A549 (cell line): Measurements from ENCODE around the gene HHATL. TPM values are rescaled to one million over a fixed set of nuclear protein-coding genes. Genes with fewer than 3 reads are reported as not detected.

Source experiments
- ATAC-seq, 2 experiments: fragments of 200-7000 bp in 1 of 2; fragments of >200 bp in 1 of 2; cut with Nextera tagmentation in 1 of 2; cut with Tn5 transposase in 1 of 2; 3 replicates each; pipeline versions ENCODE4 v1.8.0 to v1.9.1; 2018 to 2020; ENCODE audit warnings: mild to moderate bottlenecking in 1 of 2, moderate library complexity in 1 of 2
- CTCF ChIA-PET: fragments of 300-600 bp; sonication (Branson Sonifier 250); formaldehyde crosslinking; extraction: SDS; loops from one replicate; lab custom pipeline; 2021; ENCODE audit warnings: antibody characterized with exemption, inconsistent platforms; lab: Yijun Ruan, JAX
- POLR2A ChIA-PET: fragments of 350-600 bp; formaldehyde crosslinking; extraction: SDS; loops from one replicate; lab custom pipeline; 2021; ENCODE audit warnings: antibody characterized with exemption, inconsistent platforms; lab: Yijun Ruan, JAX
- DNase-seq, 2 experiments: peaks; one replicate each; pipeline versions ENCODE4 v3.0.0 to v3.0.0-alpha.2; 2011 to 2016; ENCODE audit warnings: low read depth in 1 of 2, low spot score in 1 of 2
- FAIRE-seq: peaks from 2 replicates; lab custom pipeline; 2011; peaks lifted over from hg19 to GRCh38; lab: Jason Lieb, UNC
- H3K27ac ChIP-seq, 2 experiments: fragments of >200 bp; sonication (Bioruptor Twin); formaldehyde crosslinking; 3 replicates each; pipeline ENCODE4 v1.5.1; 2016 to 2017
- H3K4me1 ChIP-seq: fragments of >200 bp; sonication (Bioruptor Twin); formaldehyde crosslinking; 3 replicates; pipeline ENCODE4 v1.6.1; 2016
- H3K4me2 ChIP-seq: fragments of >200 bp; sonication (Bioruptor Twin); formaldehyde crosslinking; 3 replicates; pipeline ENCODE4 v1.6.1; 2016
- H3K4me3 ChIP-seq: fragments of >200 bp; sonication (Bioruptor Twin); formaldehyde crosslinking; 3 replicates; pipeline ENCODE4 v1.5.1; 2016
- H3K9me3 ChIP-seq: fragments of >200 bp; sonication (Bioruptor Twin); formaldehyde crosslinking; 3 replicates; pipeline ENCODE4 v1.6.1; 2016
- ATOH8 ChIP-seq: fragments of 250-450 bp; sonication (Bioruptor Pico); IDR thresholded peaks from 2 replicates; pipeline ENCODE4 v1.5.0; 2020; ENCODE audit warnings: low read depth, mild to moderate bottlenecking, moderate library complexity
- BCL3 ChIP-seq: fragments of >200 bp; sonication (Bioruptor Twin); formaldehyde crosslinking; IDR thresholded peaks from 3 replicates; pipeline ENCODE4 v1.6.1; 2016
- CBX8 ChIP-seq: fragments of 200-600 bp; sonication (generic); IDR thresholded peaks from 2 replicates; pipeline ENCODE4 v1.6.1; 2016
- EP300 ChIP-seq, 2 experiments: fragments of >200 bp; sonication (Bioruptor Twin); formaldehyde crosslinking; IDR thresholded peaks; 2 replicates in 1 of 2; 3 replicates in 1 of 2; pipeline ENCODE4 v1.6.1; 2016 to 2017
- ESRRA ChIP-seq: fragments of 150-350 bp; IDR thresholded peaks from 2 replicates; pipeline ENCODE4 v1.6.1; 2014; ENCODE audit warnings: mild to moderate bottlenecking, low read length, borderline replicate concordance
- HEYL ChIP-seq: fragments of 250-450 bp; sonication (Bioruptor Pico); IDR thresholded peaks from 2 replicates; pipeline ENCODE4 v1.8.0; 2021; ENCODE audit warnings: mild to moderate bottlenecking, moderate library complexity
- HMGXB4 ChIP-seq: fragments of 250-450 bp; sonication (Bioruptor Pico); IDR thresholded peaks from 2 replicates; pipeline ENCODE4 v1.5.0; 2021; ENCODE audit warnings: mild to moderate bottlenecking, moderate library complexity, borderline replicate concordance
- HOXA7 ChIP-seq: fragments of 250-450 bp; sonication (Bioruptor Pico); IDR thresholded peaks from 2 replicates; pipeline ENCODE4 v1.5.0; 2020; ENCODE audit warnings: mild to moderate bottlenecking, moderate library complexity
- HOXB13 ChIP-seq: fragments of 250-450 bp; sonication (Bioruptor Pico); IDR thresholded peaks from 2 replicates; pipeline ENCODE4 v1.5.0; 2020; ENCODE audit warnings: low read depth, mild to moderate bottlenecking, moderate library complexity
- KDM5A ChIP-seq: fragments of 200-600 bp; sonication (generic); IDR thresholded peaks from 2 replicates; pipeline ENCODE4 v1.6.1; 2016; ENCODE audit warnings: antibody characterized with exemption, mild to moderate bottlenecking
- MAX ChIP-seq: IDR thresholded peaks from 2 replicates; pipeline ENCODE4 v1.6.1; 2012
- MAZ ChIP-seq: fragments of 150-350 bp; IDR thresholded peaks from 2 replicates; pipeline ENCODE4 v1.6.1; 2014; ENCODE audit warnings: antibody characterized with exemption, low read depth, low read length, borderline replicate concordance
- RAD21 ChIP-seq, 2 experiments: fragments of >200 bp in 1 of 2; sonication (Bioruptor Twin) in 1 of 2; formaldehyde crosslinking in 1 of 2; IDR thresholded peaks in 1 of 2; conservative IDR thresholded peaks in 1 of 2; 2 replicates in 1 of 2; 3 replicates in 1 of 2; pipeline ENCODE4 v1.6.1; 2012 to 2018; ENCODE audit warnings: inconsistent platforms in 1 of 2
- RCOR1 ChIP-seq: fragments of 150-350 bp; IDR thresholded peaks from 2 replicates; pipeline ENCODE4 v1.6.1; 2014; ENCODE audit warnings: antibody characterized with exemption, low read length, low read depth
- SMC3 ChIP-seq: fragments of >200 bp; sonication (Bioruptor Twin); formaldehyde crosslinking; IDR thresholded peaks from 3 replicates; pipeline ENCODE4 v1.6.1; 2018; ENCODE audit warnings: inconsistent platforms
- WGBS: methylation state at CpG from one replicate; pipeline ENCODE4 v1.1.6; 2017; ENCODE audit errors: missing lambda C conversion rate; 5-methylcytosine and 5-hydroxymethylcytosine counted together
- polyA plus RNA-seq, 4 experiments: library from polyadenylated mRNA; depleted of rRNA in 3 of 4; stranded (reverse); fragments of >200 nt; fragmentation: RNase III in 1 of 4; extraction: RNeasy Plus Mini Kit Qiagen cat#74134 plus additional on column Dnase treatment in 1 of 4; gene quantifications; 2 replicates in 3 of 4; 3 replicates in 1 of 4; pipeline ENCODE4 v1.2.3, GENCODE V29; 2011 to 2017

The HHATL gene
- polyA plus RNA-seq, 2 of the 4 experiments (the other 2 are of a cell fraction), result not detected

- no peak for TF ChIP-seq MAZ
- POLR2A ChIA-PET, result no interaction called here
- no peaks in the 10 kb centered on the region for H3K9me3 ChIP-seq
- no peak for FAIRE-seq
- CTCF ChIA-PET, result interaction anchor here (1.2 kb wide), 1 partner anchor 38 kb away, joined by 3 read pairs; no protein-coding TSS in a partner anchor
- no peak for ATAC-seq
- no peak overlapping the region for H3K4me2 ChIP-seq
- no peak overlapping the region for H3K27ac ChIP-seq
- WGBS, result 44% methylated on average over 8 of the region's 10 CpGs
- H3K4me1 ChIP-seq, result no peaks in the 10 kb centered on the region
- no peak for DNase-seq
- no peak overlapping the region for H3K4me3 ChIP-seq
These were observed 3.5 kb upstream of the HHATL start for GRCh38 chr3:42705962-42706585.

- DNase-seq (no peak), FAIRE-seq (no peak), ATAC-seq (no peak)
- no peaks in the 10 kb centered on the region for H3K9me3 ChIP-seq
- H3K4me2 ChIP-seq, result no peak overlapping the region
- POLR2A ChIA-PET, result no interaction called here
- no peak overlapping the region for H3K4me3 ChIP-seq
- WGBS, result 56% methylated on average over 5 of the region's 7 CpGs
- CTCF ChIA-PET, result interaction anchor here (1.2 kb wide), 1 partner anchor 39 kb away, joined by 3 read pairs; no protein-coding TSS in a partner anchor
- H3K4me1 ChIP-seq, result no peaks in the 10 kb centered on the region
- H3K27ac ChIP-seq, result no peak overlapping the region
- TF ChIP-seq BCL3, result no peak
- no peak for TF ChIP-seq RCOR1
- TF ChIP-seq EP300 (IDR thresholded peaks at IDR 0.05), result no peak
- no peak for TF ChIP-seq HEYL
- no peak for TF ChIP-seq RAD21 (conservative IDR thresholded peaks at IDR 0.05 in 1 of 2, IDR thresholded peaks at IDR 0.05 in 1 of 2)
- no peak for TF ChIP-seq CBX8
These were observed 2.6 kb upstream of the HHATL start for GRCh38 chr3:42705058-42705767.

- H3K4me2 ChIP-seq, result no peak overlapping the region
- ATAC-seq (no peak), DNase-seq (no peak), FAIRE-seq (no peak)
- ChIA-PET POLR2A (no interaction called here), CTCF (no interaction called here)
- WGBS, result 44% methylated on average over 7 of the region's 8 CpGs
- TF ChIP-seq MAX (no peak), HOXB13 (CRISPR knock-in tag) (no peak), ATOH8 (CRISPR knock-in tag) (no peak), HMGXB4 (CRISPR knock-in tag) (no peak)
- no peak overlapping the region for H3K27ac ChIP-seq
- H3K4me1 ChIP-seq, result no peaks in the 10 kb centered on the region
- no peaks in the 10 kb centered on the region for H3K9me3 ChIP-seq
- no peak overlapping the region for H3K4me3 ChIP-seq
These were observed 1.7 kb upstream of the HHATL start for GRCh38 chr3:42704136-42704841.

GRCh38 chr3:42703695-42704025 is 1.1 kb upstream of the HHATL start:
- Histone ChIP-seq H3K4me2 (no peak overlapping the region), H3K27ac (no peak overlapping the region), H3K4me3 (no peak overlapping the region), H3K4me1 (no peaks in the 10 kb centered on the region), H3K9me3 (no peaks in the 10 kb centered on the region)
- WGBS, result 0% methylated on average over 1 of the region's 5 CpGs
- TF ChIP-seq KDM5A, result no peak
- no peak for TF ChIP-seq SMC3
- no peak for TF ChIP-seq ESRRA
- no peak for TF ChIP-seq HOXA7
- FAIRE-seq (no peak), ATAC-seq (no peak), DNase-seq (no peak)
- CTCF ChIA-PET, result no interaction called here
- POLR2A ChIA-PET, result no interaction called here
